ENCODE results near the gene TNRC6C. TPM values are rescaled to one million over a fixed set of nuclear protein-coding genes. Genes with fewer than 3 reads are reported as not detected.
A peak's percentile ranks its signal among the peaks of the same experiment; 100 is the strongest.

Gene TNRC6C
- total and polyA plus RNA-seq, 2 of the 13 experiments (the other 11 are each of a cell fraction or from before 2014, with no cell fraction given): 0.66 to 4.9 TPM

- TF ChIP-seq, protein P1, sequence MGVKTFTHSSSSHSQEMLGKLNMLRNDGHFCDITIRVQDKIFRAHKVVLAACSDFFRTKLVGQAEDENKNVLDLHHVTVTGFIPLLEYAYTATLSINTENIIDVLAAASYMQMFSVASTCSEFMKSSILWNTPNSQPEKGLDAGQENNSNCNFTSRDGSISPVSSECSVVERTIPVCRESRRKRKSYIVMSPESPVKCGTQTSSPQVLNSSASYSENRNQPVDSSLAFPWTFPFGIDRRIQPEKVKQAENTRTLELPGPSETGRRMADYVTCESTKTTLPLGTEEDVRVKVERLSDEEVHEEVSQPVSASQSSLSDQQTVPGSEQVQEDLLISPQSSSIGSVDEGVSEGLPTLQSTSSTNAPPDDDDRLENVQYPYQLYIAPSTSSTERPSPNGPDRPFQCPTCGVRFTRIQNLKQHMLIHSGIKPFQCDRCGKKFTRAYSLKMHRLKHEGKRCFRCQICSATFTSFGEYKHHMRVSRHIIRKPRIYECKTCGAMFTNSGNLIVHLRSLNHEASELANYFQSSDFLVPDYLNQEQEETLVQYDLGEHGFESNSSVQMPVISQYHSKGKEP (CRISPR knock-in tag; IDR thresholded peaks at IDR 0.05): no peak
- TF ChIP-seq ZNF264 (CRISPR knock-in tag; IDR thresholded peaks at IDR 0.05): no peak
- TF ChIP-seq ZNF136 (CRISPR knock-in tag; IDR thresholded peaks at IDR 0.05; ENCODE audit: low read depth): no peak
- TF ChIP-seq ZNF251 (CRISPR knock-in tag; IDR thresholded peaks at IDR 0.05): 0 out of 2 replicates have a peak, but pooled peaks have one; percentile 56
- TF ChIP-seq NCOA1 (CRISPR knock-in tag; IDR thresholded peaks at IDR 0.05): 0 out of 2 replicates have a peak, but pooled peaks have one; percentile 67
- no peak for TF ChIP-seq ZNF207 (IDR thresholded peaks at IDR 0.05; ENCODE audit: borderline replicate concordance)
- TF ChIP-seq ZNF781 (CRISPR knock-in tag; IDR thresholded peaks at IDR 0.05; ENCODE audit: borderline replicate concordance, not compliant biosample characterization): peak; percentile 42
- TF ChIP-seq ZNF652 (CRISPR knock-in tag; IDR thresholded peaks at IDR 0.05; ENCODE audit: borderline replicate concordance, low read depth): no peak
- 0 out of 2 replicates have a peak, but pooled peaks have one; percentile 30 for TF ChIP-seq ZNF256 (CRISPR knock-in tag; conservative IDR thresholded peaks at IDR 0.05)
- no peak for TF ChIP-seq ZNF205 (CRISPR knock-in tag; IDR thresholded peaks at IDR 0.05)
- TF ChIP-seq MTF1 (CRISPR knock-in tag; IDR thresholded peaks at IDR 0.05): no peak
- TF ChIP-seq ZUFSP (CRISPR knock-in tag; IDR thresholded peaks at IDR 0.05; ENCODE audit: borderline replicate concordance): no peak
- no peak for TF ChIP-seq GPN1 (CRISPR knock-in tag; IDR thresholded peaks at IDR 0.05; ENCODE audit: borderline replicate concordance)
- TF ChIP-seq ZNF788 (CRISPR knock-in tag; IDR thresholded peaks at IDR 0.05; ENCODE audit: borderline replicate concordance): 0 out of 2 replicates have a peak, but pooled peaks have one; percentile 5
- no peak for TF ChIP-seq MAF1 (CRISPR knock-in tag; IDR thresholded peaks at IDR 0.05; ENCODE audit: borderline replicate concordance)
- no peak for TF ChIP-seq HNF4G (IDR thresholded peaks at IDR 0.05; ENCODE audit: borderline replicate concordance, low read depth, low read length)
- TF ChIP-seq HNF4G (CRISPR knock-in tag; IDR thresholded peaks at IDR 0.05; ENCODE audit: borderline replicate concordance, low read depth): no peak
- TF ChIP-seq GMEB2 (CRISPR knock-in tag; IDR thresholded peaks at IDR 0.05; ENCODE audit: low read depth): no peak
- TF ChIP-seq ZNF12 (CRISPR knock-in tag; IDR thresholded peaks at IDR 0.05): no peak
- 0 out of 2 replicates have a peak, but pooled peaks have one; percentile 13 for TF ChIP-seq ZNF546 (CRISPR knock-in tag; conservative IDR thresholded peaks at IDR 0.05)
- no peak for TF ChIP-seq MAFG (CRISPR knock-in tag; IDR thresholded peaks at IDR 0.05)
- TF ChIP-seq, protein P2, sequence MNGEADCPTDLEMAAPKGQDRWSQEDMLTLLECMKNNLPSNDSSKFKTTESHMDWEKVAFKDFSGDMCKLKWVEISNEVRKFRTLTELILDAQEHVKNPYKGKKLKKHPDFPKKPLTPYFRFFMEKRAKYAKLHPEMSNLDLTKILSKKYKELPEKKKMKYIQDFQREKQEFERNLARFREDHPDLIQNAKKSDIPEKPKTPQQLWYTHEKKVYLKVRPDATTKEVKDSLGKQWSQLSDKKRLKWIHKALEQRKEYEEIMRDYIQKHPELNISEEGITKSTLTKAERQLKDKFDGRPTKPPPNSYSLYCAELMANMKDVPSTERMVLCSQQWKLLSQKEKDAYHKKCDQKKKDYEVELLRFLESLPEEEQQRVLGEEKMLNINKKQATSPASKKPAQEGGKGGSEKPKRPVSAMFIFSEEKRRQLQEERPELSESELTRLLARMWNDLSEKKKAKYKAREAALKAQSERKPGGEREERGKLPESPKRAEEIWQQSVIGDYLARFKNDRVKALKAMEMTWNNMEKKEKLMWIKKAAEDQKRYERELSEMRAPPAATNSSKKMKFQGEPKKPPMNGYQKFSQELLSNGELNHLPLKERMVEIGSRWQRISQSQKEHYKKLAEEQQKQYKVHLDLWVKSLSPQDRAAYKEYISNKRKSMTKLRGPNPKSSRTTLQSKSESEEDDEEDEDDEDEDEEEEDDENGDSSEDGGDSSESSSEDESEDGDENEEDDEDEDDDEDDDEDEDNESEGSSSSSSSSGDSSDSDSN (CRISPR knock-in tag; IDR thresholded peaks at IDR 0.05): no peak
- TF ChIP-seq JUND (CRISPR knock-in tag; IDR thresholded peaks at IDR 0.05): no peak
- TF ChIP-seq ZNF572 (CRISPR knock-in tag; IDR thresholded peaks at IDR 0.05): no peak
These were observed 168.4 kb downstream of the TNRC6C start (continued) for GRCh38 chr17:78126895-78127238.
